Measurements from ENCODE around the gene ACVR1B.

ACVR1B gene

GRCh38 chr12:51917746-51918453 lies 33.6 kb upstream of the ACVR1B start:
- DNase-seq, result no peak

GRCh38 chr12:51920046-51920445 lies 31.5 kb upstream of the ACVR1B start:
- no peak for DNase-seq

GRCh38 chr12:51921017-51921725 lies 30.3 kb upstream of the ACVR1B start:
- no peak for DNase-seq

- DNase-seq, result no peak
Observed at GRCh38 chr12:51922146-51922545, 29.4 kb upstream of the ACVR1B start.

GRCh38 chr12:51922762-51923505 lies 28.6 kb upstream of the ACVR1B start:
- no peak for DNase-seq

- DNase-seq, result no peak
Observed at GRCh38 chr12:51923506-51924365, 27.8 kb upstream of the ACVR1B start.

GRCh38 chr12:51924551-51925319 lies 26.8 kb upstream of the ACVR1B start:
- DNase-seq, result no peak

GRCh38 chr12:51925346-51926063 lies 26.0 kb upstream of the ACVR1B start:
- no peak for DNase-seq

GRCh38 chr12:51926064-51926632 lies 25.4 kb upstream of the ACVR1B start:
- no peak for DNase-seq

GRCh38 chr12:51926718-51927117 lies 24.8 kb upstream of the ACVR1B start:
- DNase-seq, result no peak

- DNase-seq, result no peak
Observed at GRCh38 chr12:51932218-51933076, 19.1 kb upstream of the ACVR1B start.

GRCh38 chr12:51934080-51934479 lies 17.4 kb upstream of the ACVR1B start:
- no peak for DNase-seq

GRCh38 chr12:51937926-51938325 lies 13.6 kb upstream of the ACVR1B start:
- no peak for DNase-seq

- DNase-seq, result no peak
Observed at GRCh38 chr12:51938726-51939125, 12.8 kb upstream of the ACVR1B start.

- DNase-seq, result no peak
Observed at GRCh38 chr12:51941011-51941581, 10.4 kb upstream of the ACVR1B start.

GRCh38 chr12:51941604-51942003 lies 9.9 kb upstream of the ACVR1B start:
- DNase-seq, result no peak

GRCh38 chr12:51942056-51942455 lies 9.4 kb upstream of the ACVR1B start:
- no peak for DNase-seq

GRCh38 chr12:51942501-51943000 lies 8.9 kb upstream of the ACVR1B start:
- no peak for DNase-seq

- DNase-seq, result no peak
Observed at GRCh38 chr12:51943346-51943745, 8.2 kb upstream of the ACVR1B start.

All from NCI-H1436 treated with DMSO at 0.1 percent for 48 hours (cell line).